Esophagus squamous epithelium (tissue), 5 donors: ENCODE results near the gene CCDC85C. TPM values are rescaled to one million over a fixed set of nuclear protein-coding genes. Genes with fewer than 3 reads are reported as not detected.

ENCODE experiments used
- DNase-seq: peaks from one replicate; lab custom pipeline; 2025; lab: John Stamatoyannopoulos, UW
- H3K27ac ChIP-seq, 4 donors: fragments of 200-600 bp; sonication (generic); one replicate each; pipeline ENCODE4 v1.5.1; 2016 to 2019; ENCODE audit warnings: mild to moderate bottlenecking in 1 of 4
- H3K27me3 ChIP-seq, 4 donors: fragments of 200-600 bp; sonication (generic); 1 replicate in 3 of 4; 2 replicates in 1 of 4; pipeline versions ENCODE4 v1.5.1 to v1.6.0; 2017 to 2021; ENCODE audit warnings: antibody characterized with exemption in 1 of 4
- H3K36me3 ChIP-seq, 3 donors: fragments of 200-600 bp; sonication (generic); one replicate each; pipeline ENCODE4 v1.5.1; 2016 to 2019
- H3K4me1 ChIP-seq, 3 donors: fragments of 200-600 bp; sonication (generic); one replicate each; pipeline ENCODE4 v1.5.1; 2017 to 2019
- H3K4me3 ChIP-seq, 4 donors: fragments of 200-600 bp; sonication (generic); 1 replicate in 3 of 4; 2 replicates in 1 of 4; pipeline ENCODE4 v1.5.1; 2016 to 2019; ENCODE audit warnings: mild to moderate bottlenecking in 2 of 4, moderate library complexity in 1 of 4
- H3K9me3 ChIP-seq, 3 donors: fragments of 200-600 bp; sonication (generic); one replicate each; pipeline ENCODE4 v1.5.1; 2016 to 2019
- POLR2A ChIP-seq, 4 donors: fragments of 450-650 bp; IDR thresholded peaks; one replicate each; pipeline ENCODE4 v1.6.1; 2017; ENCODE audit warnings: antibody characterized with exemption in 4 of 4, mild to moderate bottlenecking in 4 of 4, moderate library complexity in 3 of 4
- WGBS, 2 donors: methylation state at CpG; one replicate each; pipeline ENCODE4 v1.1.5; 2018; 5-methylcytosine and 5-hydroxymethylcytosine counted together
- intact Hi-C: fragments of 100-400 bp; cut with DNase I; formaldehyde crosslinking; loops from one replicate; pipeline ENCODE4 v1.15.0; 2022
- total RNA-seq, 4 donors: library from RNA; depleted of rRNA; stranded (reverse); fragments of >200 nt; gene quantifications; one replicate each; pipeline ENCODE4 v1.1.0, GENCODE V29; 2016
- TF ChIP-seq, protein P1 (sequence below), 6 experiments: fragments of 450-650 bp in 4 of 6; fragments of 200-600 bp in 2 of 6; sonication (generic) in 2 of 6; IDR thresholded peaks; one replicate each; pipeline ENCODE4 v1.5.1; 2016 to 2019; ENCODE audit warnings: antibody characterized with exemption in 6 of 6, mild to moderate bottlenecking in 4 of 6, moderate library complexity in 4 of 6
- donor health status: DM: yes; HTN: yes; CAD: no.

The CCDC85C gene
- total RNA-seq, 4 donors from 2014 or later, result 23.4 to 52.0 (median 27.1) TPM

DNA sequence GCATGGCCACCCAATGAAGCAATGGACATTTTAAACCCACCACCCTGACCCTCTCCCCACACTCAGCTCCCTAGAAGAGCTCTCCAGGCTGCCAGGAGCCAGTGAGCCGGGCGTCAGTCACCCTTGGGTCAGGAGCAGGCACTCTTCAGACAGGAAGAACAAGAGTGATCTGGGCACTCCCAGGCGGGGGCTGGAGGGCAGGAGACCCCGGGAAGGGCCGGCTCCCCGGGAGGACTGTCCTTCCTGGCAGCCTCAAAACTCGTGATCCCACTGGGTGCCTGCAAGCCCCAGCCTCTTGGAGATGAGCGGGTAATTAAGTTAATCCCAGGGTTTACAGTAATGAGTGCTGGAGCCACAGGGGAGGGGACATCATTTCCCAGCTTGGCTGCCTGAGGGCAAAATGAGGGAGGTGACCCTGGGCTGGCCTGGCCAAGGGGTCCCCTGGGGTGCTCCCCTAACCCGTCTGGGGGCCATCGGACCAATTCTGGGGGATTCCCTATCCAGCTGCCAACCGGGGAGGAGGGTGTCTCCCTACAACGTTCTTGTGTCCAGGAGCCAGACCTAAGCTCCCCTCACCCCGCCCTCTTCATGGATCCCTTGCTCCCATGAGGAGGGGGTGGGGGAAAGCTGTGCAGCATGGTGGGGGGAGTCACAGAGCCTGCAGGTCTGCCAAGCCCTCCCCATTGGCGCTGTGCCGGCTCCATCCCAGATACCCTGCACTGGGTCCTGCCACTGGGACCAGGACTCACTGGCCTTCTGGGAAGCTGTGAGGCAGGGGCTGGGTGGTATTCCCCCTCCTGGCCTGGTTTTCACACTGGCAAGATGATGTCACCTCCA is 63.6 kb downstream of the CCDC85C start:
- no peaks in the 10 kb centered on the region for H3K27me3 ChIP-seq
- no peak for TF ChIP-seq POLR2A (IDR thresholded peaks at IDR 0.05)
- TF ChIP-seq, protein P1, sequence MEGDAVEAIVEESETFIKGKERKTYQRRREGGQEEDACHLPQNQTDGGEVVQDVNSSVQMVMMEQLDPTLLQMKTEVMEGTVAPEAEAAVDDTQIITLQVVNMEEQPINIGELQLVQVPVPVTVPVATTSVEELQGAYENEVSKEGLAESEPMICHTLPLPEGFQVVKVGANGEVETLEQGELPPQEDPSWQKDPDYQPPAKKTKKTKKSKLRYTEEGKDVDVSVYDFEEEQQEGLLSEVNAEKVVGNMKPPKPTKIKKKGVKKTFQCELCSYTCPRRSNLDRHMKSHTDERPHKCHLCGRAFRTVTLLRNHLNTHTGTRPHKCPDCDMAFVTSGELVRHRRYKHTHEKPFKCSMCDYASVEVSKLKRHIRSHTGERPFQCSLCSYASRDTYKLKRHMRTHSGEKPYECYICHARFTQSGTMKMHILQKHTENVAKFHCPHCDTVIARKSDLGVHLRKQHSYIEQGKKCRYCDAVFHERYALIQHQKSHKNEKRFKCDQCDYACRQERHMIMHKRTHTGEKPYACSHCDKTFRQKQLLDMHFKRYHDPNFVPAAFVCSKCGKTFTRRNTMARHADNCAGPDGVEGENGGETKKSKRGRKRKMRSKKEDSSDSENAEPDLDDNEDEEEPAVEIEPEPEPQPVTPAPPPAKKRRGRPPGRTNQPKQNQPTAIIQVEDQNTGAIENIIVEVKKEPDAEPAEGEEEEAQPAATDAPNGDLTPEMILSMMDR (IDR thresholded peaks at IDR 0.05), result no peak
- H3K9me3 ChIP-seq, result no peaks in the 10 kb centered on the region
- intact Hi-C loops, result no loop called here
- peak overlapping the region in 3 of 4 donors; percentile 14 to 70 (median 52) for H3K27ac ChIP-seq
- no peak overlapping the region for H3K4me3 ChIP-seq
- H3K4me1 ChIP-seq, result peaks cover 12 to 73% (median 31%) of the 10 kb centered on the region in 3 donors
- H3K36me3 ChIP-seq, result peaks cover 0 to 8% (median 0%) of the 10 kb centered on the region in 3 donors
- DNase-seq, result no peak
- WGBS, 2 donors, result 33 to 100% methylated on average over 2 to 3 of the region's 15 CpGs

DNA sequence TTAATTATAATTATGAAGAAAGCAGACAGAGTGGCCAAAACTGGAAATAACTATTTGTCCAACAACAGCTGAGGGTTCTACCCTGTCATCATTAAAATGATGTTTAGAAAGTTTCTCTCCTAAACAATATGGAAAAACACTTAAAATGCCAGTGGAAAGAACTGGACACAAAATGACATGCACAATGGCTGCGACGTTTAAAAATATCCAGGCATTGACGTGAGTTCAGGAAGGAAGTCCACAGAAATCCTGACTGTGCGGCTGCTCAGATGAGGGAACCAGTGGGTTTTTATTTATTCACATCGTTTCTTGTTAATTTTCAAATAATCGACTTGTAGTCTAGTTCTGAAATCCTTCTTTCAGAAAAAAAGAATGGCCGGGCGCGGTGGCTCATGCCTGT is 64.5 kb downstream of the CCDC85C start:
- no peaks in the 10 kb centered on the region for H3K27me3 ChIP-seq
- TF ChIP-seq POLR2A (IDR thresholded peaks at IDR 0.05), result no peak
- TF ChIP-seq, protein P1 (IDR thresholded peaks at IDR 0.05), result no peak
- H3K9me3 ChIP-seq, result no peaks in the 10 kb centered on the region
- no peak overlapping the region for H3K4me3 ChIP-seq
- peaks cover 12 to 82% (median 31%) of the 10 kb centered on the region in 3 donors for H3K4me1 ChIP-seq
- peaks cover 0 to 18% (median 0%) of the 10 kb centered on the region in 3 donors for H3K36me3 ChIP-seq
- H3K27ac ChIP-seq, result peak overlapping the region in 2 of 4 donors; percentile 52 to 70
- DNase-seq, result no peak
- 53 to 58% methylated on average over 9 of the region's 9 CpGs for WGBS, 2 donors
- intact Hi-C loops, result no loop called here

DNA sequence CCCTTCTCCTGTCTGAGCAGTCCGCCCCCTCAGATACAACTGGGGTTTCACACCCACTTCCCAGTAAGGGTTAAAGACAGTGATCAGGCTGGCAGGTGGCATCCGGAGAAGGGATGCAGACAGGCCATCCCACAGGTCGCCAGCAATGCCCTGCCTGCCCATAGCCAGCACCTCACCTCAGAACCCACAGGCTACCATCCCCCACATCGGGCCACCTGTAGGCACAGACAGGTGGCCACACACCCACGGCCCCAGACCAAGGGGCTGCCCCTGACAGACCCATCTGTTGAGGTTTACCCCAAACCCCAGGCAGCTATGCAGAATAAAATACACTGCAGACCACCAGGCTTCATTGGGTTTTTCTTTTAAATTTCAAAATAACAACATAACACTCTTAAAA is 65.3 kb downstream of the CCDC85C start:
- no peaks in the 10 kb centered on the region for H3K27me3 ChIP-seq
- intact Hi-C loops, result no loop called here
- no peak for TF ChIP-seq POLR2A (IDR thresholded peaks at IDR 0.05)
- TF ChIP-seq, protein P1 (IDR thresholded peaks at IDR 0.05), result no peak
- WGBS, 2 donors, result 40 to 50% methylated on average over 2 to 4 of the region's 5 CpGs
- H3K27ac ChIP-seq, result peak overlapping the region; percentile 5 to 82 (median 61)
- peaks cover 0 to 20% (median 0%) of the 10 kb centered on the region in 3 donors for H3K36me3 ChIP-seq
- H3K9me3 ChIP-seq, result no peaks in the 10 kb centered on the region
- DNase-seq, result no peak
- no peak overlapping the region for H3K4me3 ChIP-seq
- peaks cover 12 to 88% (median 31%) of the 10 kb centered on the region in 3 donors for H3K4me1 ChIP-seq

DNA sequence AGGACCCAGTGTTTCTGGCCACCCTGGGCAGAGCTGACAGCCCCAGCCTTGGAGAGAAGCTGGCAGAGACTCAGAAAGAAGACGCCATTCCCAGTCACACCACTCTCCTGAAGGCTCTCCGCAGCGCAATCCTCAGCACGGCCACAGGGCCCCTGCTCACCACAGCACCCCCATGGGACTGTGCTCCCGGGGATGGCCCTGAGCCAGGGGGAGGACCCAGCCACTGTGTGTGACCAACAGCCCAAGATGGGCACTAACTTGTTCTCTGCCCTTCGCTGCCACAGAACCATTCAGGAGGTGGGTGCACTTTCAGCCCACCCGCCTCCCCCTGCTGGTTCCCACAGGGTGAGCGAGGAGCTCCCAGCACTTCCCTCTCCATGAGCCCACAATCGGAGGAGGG is 65.7 kb downstream of the CCDC85C start:
- Histone ChIP-seq H3K27ac (peak overlapping the region; percentile 5 to 82 (median 61)), H3K4me1 (peaks cover 12 to 90% (median 31%) of the 10 kb centered on the region in 3 donors), H3K9me3 (no peaks in the 10 kb centered on the region), H3K27me3 (no peaks in the 10 kb centered on the region), H3K4me3 (no peak overlapping the region), H3K36me3 (peaks cover 0 to 25% (median 0%) of the 10 kb centered on the region in 3 donors)
- intact Hi-C loops, result no loop called here
- TF ChIP-seq, protein P1 (IDR thresholded peaks at IDR 0.05), result no peak
- no peak for TF ChIP-seq POLR2A (IDR thresholded peaks at IDR 0.05)
- 59 to 60% methylated on average over 3 to 6 of the region's 9 CpGs for WGBS, 2 donors
- no peak for DNase-seq

DNA sequence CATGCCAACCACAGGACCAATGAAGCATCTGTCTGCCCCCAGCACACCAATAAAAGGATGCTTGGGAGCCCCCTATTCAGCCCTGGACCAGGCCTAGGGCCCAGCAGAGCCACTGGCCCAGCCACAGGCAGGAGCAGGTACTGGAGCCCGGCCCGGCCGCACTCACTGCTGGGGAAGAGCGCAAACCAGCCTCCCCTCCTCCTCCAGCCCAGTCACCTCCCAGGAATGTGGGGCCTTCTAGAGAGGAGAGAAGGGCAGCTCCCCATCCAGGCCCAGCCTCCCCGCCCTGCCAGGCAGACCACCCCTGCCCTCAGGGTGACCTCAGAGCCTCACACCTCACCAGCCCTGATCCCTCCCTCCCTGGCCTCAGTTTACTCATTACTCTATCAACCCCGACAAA is 66.6 kb downstream of the CCDC85C start:
- intact Hi-C loops, result no loop called here
- DNase-seq, result no peak
- H3K4me3 ChIP-seq, result no peak overlapping the region
- H3K9me3 ChIP-seq, result no peaks in the 10 kb centered on the region
- no peaks in the 10 kb centered on the region for H3K27me3 ChIP-seq
- WGBS, 2 donors, result 82 to 84% methylated on average over 5 to 6 of the region's 6 CpGs
- H3K4me1 ChIP-seq, result peaks cover 12 to 83% (median 28%) of the 10 kb centered on the region in 3 donors
- TF ChIP-seq, protein P1 (IDR thresholded peaks at IDR 0.05), result no peak
- TF ChIP-seq POLR2A (IDR thresholded peaks at IDR 0.05), result no peak
- peak overlapping the region; percentile 5 to 82 (median 61) for H3K27ac ChIP-seq
- H3K36me3 ChIP-seq, result peaks cover 0 to 29% (median 0%) of the 10 kb centered on the region in 3 donors
